NCI-H1436 (cell line): ENCODE data around the gene ADGRV1.
"Not testable (repeated sequence)": the region's sequence is repeated elsewhere in the genome, so short reads cannot be mapped to it uniquely, and the experiment has no call there.

Experiments
- DNase-seq: peaks from one replicate; lab custom pipeline; 2025; lab: John Stamatoyannopoulos, UW

ADGRV1 gene

GRCh38 chr5:90739567-90739966, 181.0 kb downstream of the ADGRV1 start:
- DNase-seq, result no peak

- DNase-seq, result no peak
Observed at GRCh38 chr5:90740244-90740799, 181.7 kb downstream of the ADGRV1 start.

- DNase-seq, result no peak
Observed at GRCh38 chr5:90741022-90741564, 182.5 kb downstream of the ADGRV1 start.

GRCh38 chr5:90746119-90746518, 187.5 kb downstream of the ADGRV1 start:
- DNase-seq, result no peak

- no peak for DNase-seq
Observed at GRCh38 chr5:90747175-90747574, 188.6 kb downstream of the ADGRV1 start.

GRCh38 chr5:90747693-90748092, 189.1 kb downstream of the ADGRV1 start:
- DNase-seq, result peak; percentile 38

- DNase-seq, result no peak
Observed at GRCh38 chr5:90759119-90759518, 200.5 kb downstream of the ADGRV1 start.

GRCh38 chr5:90767710-90768109, 209.1 kb downstream of the ADGRV1 start:
- no peak for DNase-seq

- DNase-seq, result not testable (repeated sequence)
Observed at GRCh38 chr5:90770006-90770541, 211.5 kb downstream of the ADGRV1 start.

- DNase-seq, result no peak
Observed at GRCh38 chr5:90777959-90778358, 219.4 kb downstream of the ADGRV1 start.

GRCh38 chr5:90783460-90784333, 225.1 kb downstream of the ADGRV1 start:
- DNase-seq, result peak; percentile 61

GRCh38 chr5:90786756-90787155, 228.2 kb downstream of the ADGRV1 start:
- no peak for DNase-seq

GRCh38 chr5:90792725-90793124, 234.1 kb downstream of the ADGRV1 start:
- DNase-seq, result no peak

GRCh38 chr5:90793183-90793582, 234.6 kb downstream of the ADGRV1 start:
- DNase-seq, result no peak

GRCh38 chr5:90796919-90797318, 238.3 kb downstream of the ADGRV1 start:
- not testable (repeated sequence) for DNase-seq

- not testable (repeated sequence) for DNase-seq
Observed at GRCh38 chr5:90800082-90800481, 241.5 kb downstream of the ADGRV1 start.

- not testable (repeated sequence) for DNase-seq
Observed at GRCh38 chr5:90800515-90800914, 241.9 kb downstream of the ADGRV1 start.

GRCh38 chr5:90802474-90803317, 244.1 kb downstream of the ADGRV1 start:
- peak; percentile 27 for DNase-seq

- no peak for DNase-seq
Observed at GRCh38 chr5:90803381-90803780, 244.8 kb downstream of the ADGRV1 start.

GRCh38 chr5:90803876-90804275, 245.3 kb downstream of the ADGRV1 start:
- DNase-seq, result no peak

GRCh38 chr5:90807496-90807895, 248.9 kb downstream of the ADGRV1 start:
- DNase-seq, result no peak
